HG03196 (cell line): Measurements from ENCODE around the gene P2RX3.

Experiments
- ATAC-seq: cut with Tn5 transposase; IDR thresholded peaks from one replicate; pipeline ENCODE4 v1.9.1; 2021; ENCODE audit not compliant: unreplicated experiment

P2RX3 gene

GRCh38 chr11:57309106-57310059, 28.8 kb upstream of the P2RX3 start:
- no peak for ATAC-seq

GRCh38 chr11:57310091-57310490, 28.1 kb upstream of the P2RX3 start:
- ATAC-seq, result no peak

- ATAC-seq, result no peak
Observed at GRCh38 chr11:57310630-57311086, 27.5 kb upstream of the P2RX3 start.

GRCh38 chr11:57311109-57311936, 26.8 kb upstream of the P2RX3 start:
- peak; percentile 96 for ATAC-seq

- ATAC-seq, result no peak
Observed at GRCh38 chr11:57312511-57313021, 25.6 kb upstream of the P2RX3 start.

GRCh38 chr11:57313071-57313787, 24.9 kb upstream of the P2RX3 start:
- ATAC-seq, result no peak

- ATAC-seq, result no peak
Observed at GRCh38 chr11:57313788-57314135, 24.4 kb upstream of the P2RX3 start.

GRCh38 chr11:57314221-57314973, 23.8 kb upstream of the P2RX3 start:
- no peak for ATAC-seq

GRCh38 chr11:57315491-57315890, 22.7 kb upstream of the P2RX3 start:
- ATAC-seq, result no peak

- ATAC-seq, result no peak
Observed at GRCh38 chr11:57316017-57316416, 22.1 kb upstream of the P2RX3 start.

- ATAC-seq, result no peak
Observed at GRCh38 chr11:57318178-57318577, 20.0 kb upstream of the P2RX3 start.

- no peak for ATAC-seq
Observed at GRCh38 chr11:57320067-57320718, 18.0 kb upstream of the P2RX3 start.

- ATAC-seq, result no peak
Observed at GRCh38 chr11:57320719-57321387, 17.3 kb upstream of the P2RX3 start.

- no peak for ATAC-seq
Observed at GRCh38 chr11:57321388-57322255, 16.5 kb upstream of the P2RX3 start.

- no peak for ATAC-seq
Observed at GRCh38 chr11:57322256-57323166, 15.6 kb upstream of the P2RX3 start.

GRCh38 chr11:57323167-57323854, 14.8 kb upstream of the P2RX3 start:
- no peak for ATAC-seq

- ATAC-seq, result no peak
Observed at GRCh38 chr11:57323855-57324153, 14.3 kb upstream of the P2RX3 start.
